Measurements from ENCODE around the gene EME2. TPM values are rescaled to one million over a fixed set of nuclear protein-coding genes. Genes with fewer than 3 reads are reported as not detected.

The EME2 gene
- total and polyA plus RNA-seq, 2 donors (not counting 1 experiment from before 2014, with no cell fraction given): 34.6 to 42.5 TPM

GRCh38 chr16:1775006-1775845, 2.6 kb downstream of the EME2 start:
- Histone ChIP-seq H2AFZ (ENCODE audit: insufficient read depth, low read depth, low read length, poor library complexity, severe bottlenecking) (no peak overlapping the region), H3K9ac (ENCODE audit: low read length) (no peak overlapping the region), H3K27me3 (replicated peaks in 1 of 4; ENCODE audit: control extremely low read depth in 1 of 4, control insufficient read depth in 3 of 4, insufficient read depth in 4 of 4, low read length in 3 of 4) (no peaks in the 10 kb centered on the region), H3K4me1 (ENCODE audit: control insufficient read depth in 2 of 2, insufficient read depth in 2 of 2, low read length in 2 of 2) (peaks cover 21 to 38% of the 10 kb centered on the region in 2 donors), H3K4me2 (replicated peaks; ENCODE audit: low read depth, low read length, poor library complexity, severe bottlenecking) (no peak overlapping the region), H3K27ac (ENCODE audit: low read length in 2 of 2) (no peak overlapping the region), H3K9me3 (ENCODE audit: control extremely low read depth in 1 of 3, control insufficient read depth in 2 of 3, insufficient read depth in 1 of 3, low read length in 2 of 3) (no peaks in the 10 kb centered on the region), H3K79me2 (ENCODE audit: control insufficient read depth, insufficient read depth, low read length) (peaks cover 38% of the 10 kb centered on the region), H4K20me1 (ENCODE audit: control insufficient read depth, insufficient read depth, low read length, poor library complexity, severe bottlenecking) (peaks cover 71% of the 10 kb centered on the region), H3K36me3 (replicated peaks in 1 of 2; ENCODE audit: control extremely low read depth in 1 of 2, control insufficient read depth in 1 of 2, extremely low read depth in 1 of 2, insufficient read depth in 2 of 2, low read length in 1 of 2) (peaks cover 0 to 29% of the 10 kb centered on the region in 2 experiments), H3K4me3 (ENCODE audit: control extremely low read depth in 1 of 5, extremely low read depth in 1 of 5, insufficient read depth in 1 of 5, low read depth in 2 of 5, low read length in 4 of 5) (no peak overlapping the region)
- H3K4me3 Mint-ChIP-seq: peak overlapping the region; percentile 95
- TF ChIP-seq EZH2 (IDR thresholded peaks at IDR 0.05; ENCODE audit: borderline replicate concordance, insufficient read depth, low read depth, low read length, poor library complexity, severe bottlenecking) (no peak), CTCF (IDR thresholded peaks at IDR 0.05) (no peak)
- no peaks in the 10 kb centered on the region for H3K9me3 Mint-ChIP-seq (ENCODE audit: insufficient read depth)
- ChIA-PET POLR2A (no interaction called here), CTCF (interaction anchor here (1.5 kb wide), 1 partner anchor 8 kb away, joined by 9 read pairs; the partner anchor contains the start of genes NUBP2 and SPSB3)
- H3K4me1 Mint-ChIP-seq: peaks cover 24% of the 10 kb centered on the region
- H3K27ac Mint-ChIP-seq: no peak overlapping the region
- no peaks in the 10 kb centered on the region for H3K27me3 Mint-ChIP-seq
- WGBS (ENCODE audit: insufficient coverage): 97% methylated on average over 30 of the region's 30 CpGs
- DNase-seq (no peak), ATAC-seq (ENCODE audit: low read depth) (no peak)
- intact Hi-C loops (cut with micrococcal nuclease): no loop called here

Measured in B cell (primary cell).